Fibroblast of lung (primary cell): ENCODE results near the gene NAGPA. TPM values are rescaled to one million over a fixed set of nuclear protein-coding genes. Genes with fewer than 3 reads are reported as not detected.

Experiments
- DNase-seq, 2 donors: peaks; one replicate each; pipeline versions ENCODE4 v3.0.0 to v3.0.0-alpha.2; 2010; ENCODE audit warnings: low read depth in 2 of 2
- H2AFZ ChIP-seq: 2 replicates; pipeline ENCODE4 v1.5.1; 2012; ENCODE audit warnings: low read length, control low read depth, inconsistent platforms
- H3K27ac ChIP-seq: 2 replicates; pipeline ENCODE4 v1.5.1; 2011; ENCODE audit warnings: low read length, control low read depth; ENCODE audit not compliant: insufficient read depth
- H3K27me3 ChIP-seq: 2 replicates; pipeline ENCODE4 v1.5.1; 2011; ENCODE audit warnings: mild to moderate bottlenecking, low read length; ENCODE audit not compliant: control insufficient read depth, insufficient read depth
- H3K36me3 ChIP-seq: 2 replicates; pipeline ENCODE4 v1.5.1; 2011; ENCODE audit warnings: low read length; ENCODE audit not compliant: control insufficient read depth, insufficient read depth
- H3K4me1 ChIP-seq: 2 replicates; pipeline ENCODE4 v1.5.1; 2011; ENCODE audit warnings: low read length; ENCODE audit not compliant: control insufficient read depth, insufficient read depth; ENCODE audit errors: extremely low read depth
- H3K4me2 ChIP-seq: 2 replicates; pipeline ENCODE4 v1.5.1; 2011; ENCODE audit warnings: low read length, control low read depth; ENCODE audit not compliant: insufficient read depth; ENCODE audit errors: extremely low read depth
- H3K4me3 ChIP-seq, 4 experiments: fragments of 200-600 bp in 1 of 4; sonication (generic) in 1 of 4; replicated peaks in 1 of 4; 2 replicates each; pipeline ENCODE4 v1.5.1; 2011 to 2016; ENCODE audit warnings: low read length in 4 of 4, low read depth in 3 of 4, mild to moderate bottlenecking in 3 of 4, control low read depth in 2 of 4, inconsistent platforms in 1 of 4, mixed read lengths in 1 of 4; ENCODE audit not compliant: insufficient read depth in 1 of 4; ENCODE audit errors: control extremely low read depth in 1 of 4
- H3K79me2 ChIP-seq: 2 replicates; pipeline ENCODE4 v1.5.1; 2012; ENCODE audit warnings: mild to moderate bottlenecking, low read length, inconsistent platforms; ENCODE audit not compliant: control insufficient read depth, insufficient read depth
- H3K9ac ChIP-seq: 2 replicates; pipeline ENCODE4 v1.5.1; 2011; ENCODE audit warnings: mild to moderate bottlenecking, low read length, control low read depth; ENCODE audit not compliant: insufficient read depth
- H3K9me3 ChIP-seq: 2 replicates; pipeline ENCODE4 v1.5.1; 2012; ENCODE audit warnings: low read depth, low read length; ENCODE audit not compliant: control insufficient read depth, insufficient read depth
- H4K20me1 ChIP-seq: 2 replicates; pipeline ENCODE4 v1.5.1; 2011; ENCODE audit warnings: low read length; ENCODE audit not compliant: control insufficient read depth, insufficient read depth; ENCODE audit errors: extremely low read depth
- EZH2 ChIP-seq: IDR thresholded peaks from 2 replicates; pipeline ENCODE4 v1.5.1; 2012; ENCODE audit warnings: low read length, control low read depth, mild to moderate bottlenecking; ENCODE audit errors: missing control alignments
- polyA plus RNA-seq, 2 donors: library from polyadenylated mRNA; depleted of rRNA in 1 of 2; stranded (reverse) in 1 of 2; unstranded in 1 of 2; fragments of >200 nt; gene quantifications; 2 replicates each; pipeline ENCODE4 v1.2.1, GENCODE V29; 2011 to 2012; ENCODE audit warnings: missing spikeins in 1 of 2
- total RNA-seq: library from RNA; depleted of rRNA; stranded (reverse); fragments of >200 nt; gene quantifications from 2 replicates; pipeline ENCODE4 v1.2.1, GENCODE V29; 2014
- TF ChIP-seq, protein P1 (sequence below), 2 donors: IDR thresholded peaks in 1 of 2; conservative IDR thresholded peaks in 1 of 2; 1 replicate in 1 of 2; 2 replicates in 1 of 2; pipeline ENCODE4 v1.5.1; 2011 to 2012; ENCODE audit warnings: low read length in 2 of 2, control low read depth in 1 of 2, inconsistent platforms in 1 of 2, low read depth in 1 of 2, mild to moderate bottlenecking in 1 of 2

Gene NAGPA
- total and polyA plus RNA-seq, 2 donors (not counting 1 experiment from before 2014, with no cell fraction given), result 9.7 to 17.7 TPM

DNA sequence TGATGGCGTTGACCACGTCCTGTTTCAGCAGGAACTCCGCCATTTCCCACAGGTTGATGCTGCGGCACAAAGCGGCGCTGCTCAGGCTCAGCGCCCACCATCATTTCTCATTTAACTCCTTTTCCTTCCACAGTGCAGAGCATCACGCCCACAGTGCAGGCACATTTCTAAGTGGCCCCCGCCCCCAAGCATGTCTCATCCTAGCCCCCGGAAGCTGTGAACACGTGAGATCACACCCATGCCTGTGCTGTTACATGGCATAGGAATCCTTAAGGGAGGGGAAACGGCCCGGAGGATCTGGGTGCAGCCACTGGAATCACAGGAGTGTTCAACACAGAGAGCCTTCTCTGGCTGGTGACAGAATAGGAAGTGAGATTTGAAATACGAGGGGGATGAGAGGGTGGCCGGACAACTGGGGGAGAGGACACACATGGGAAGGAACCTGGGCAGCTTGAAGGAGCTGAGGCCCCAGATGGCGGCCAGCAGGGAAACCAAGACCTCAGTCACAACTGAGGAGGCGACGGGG is 4.7 kb downstream of the NAGPA start:
- Histone ChIP-seq H3K27ac (no peak overlapping the region), H4K20me1 (no peaks in the 10 kb centered on the region), H3K27me3 (no peaks in the 10 kb centered on the region), H3K4me2 (no peak overlapping the region), H3K9ac (no peak overlapping the region), H2AFZ (no peak overlapping the region), H3K4me1 (peaks cover 2% of the 10 kb centered on the region), H3K36me3 (no peaks in the 10 kb centered on the region), H3K4me3 (no peak overlapping the region), H3K79me2 (no peaks in the 10 kb centered on the region), H3K9me3 (no peaks in the 10 kb centered on the region)
- DNase-seq, result no peak
- TF ChIP-seq, protein P1, sequence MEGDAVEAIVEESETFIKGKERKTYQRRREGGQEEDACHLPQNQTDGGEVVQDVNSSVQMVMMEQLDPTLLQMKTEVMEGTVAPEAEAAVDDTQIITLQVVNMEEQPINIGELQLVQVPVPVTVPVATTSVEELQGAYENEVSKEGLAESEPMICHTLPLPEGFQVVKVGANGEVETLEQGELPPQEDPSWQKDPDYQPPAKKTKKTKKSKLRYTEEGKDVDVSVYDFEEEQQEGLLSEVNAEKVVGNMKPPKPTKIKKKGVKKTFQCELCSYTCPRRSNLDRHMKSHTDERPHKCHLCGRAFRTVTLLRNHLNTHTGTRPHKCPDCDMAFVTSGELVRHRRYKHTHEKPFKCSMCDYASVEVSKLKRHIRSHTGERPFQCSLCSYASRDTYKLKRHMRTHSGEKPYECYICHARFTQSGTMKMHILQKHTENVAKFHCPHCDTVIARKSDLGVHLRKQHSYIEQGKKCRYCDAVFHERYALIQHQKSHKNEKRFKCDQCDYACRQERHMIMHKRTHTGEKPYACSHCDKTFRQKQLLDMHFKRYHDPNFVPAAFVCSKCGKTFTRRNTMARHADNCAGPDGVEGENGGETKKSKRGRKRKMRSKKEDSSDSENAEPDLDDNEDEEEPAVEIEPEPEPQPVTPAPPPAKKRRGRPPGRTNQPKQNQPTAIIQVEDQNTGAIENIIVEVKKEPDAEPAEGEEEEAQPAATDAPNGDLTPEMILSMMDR (conservative IDR thresholded peaks at IDR 0.05 in 1 of 2, IDR thresholded peaks at IDR 0.05 in 1 of 2; ENCODE audit: low read depth in 1 of 2, low read length in 2 of 2), result no peak
- no peak for TF ChIP-seq EZH2

DNA sequence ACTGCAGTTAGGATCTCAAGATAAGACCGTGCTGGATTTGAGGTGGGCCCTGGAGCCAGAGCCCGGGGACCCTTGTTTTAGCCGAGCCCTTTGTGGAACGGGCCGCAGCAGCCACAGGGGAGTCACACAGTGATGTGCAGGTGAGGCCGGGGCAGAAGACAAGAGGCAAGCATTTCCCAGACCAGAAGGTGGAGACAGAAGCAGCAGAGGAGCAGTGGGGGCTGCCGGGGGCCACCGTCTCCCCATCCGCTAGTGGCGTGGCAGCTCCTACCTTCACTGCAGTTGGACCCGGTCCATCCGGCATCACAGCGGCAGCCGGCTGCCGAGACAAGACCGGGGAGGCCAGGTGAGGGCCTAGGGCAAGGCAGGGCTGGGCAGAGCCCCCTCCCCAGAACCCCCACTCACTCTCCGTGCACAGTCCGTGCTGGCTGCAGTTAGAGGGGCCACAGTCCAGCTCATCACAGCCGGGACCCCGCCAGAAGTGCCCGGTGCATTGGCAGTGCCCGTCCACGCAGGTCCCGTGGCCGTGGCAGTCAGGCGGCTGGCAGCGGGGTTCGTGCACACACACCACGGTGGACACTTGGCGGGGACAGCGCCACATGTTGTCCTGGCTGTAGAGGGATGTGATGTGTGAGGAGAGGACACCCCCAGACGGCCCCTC is 6.0 kb downstream of the NAGPA start:
- Histone ChIP-seq H3K4me1 (no peaks in the 10 kb centered on the region), H3K4me3 (no peak overlapping the region), H3K27ac (no peak overlapping the region), H3K9ac (no peak overlapping the region), H3K4me2 (no peak overlapping the region), H4K20me1 (no peaks in the 10 kb centered on the region), H3K79me2 (no peaks in the 10 kb centered on the region), H3K36me3 (no peaks in the 10 kb centered on the region), H3K27me3 (no peaks in the 10 kb centered on the region), H2AFZ (no peak overlapping the region), H3K9me3 (no peaks in the 10 kb centered on the region)
- TF ChIP-seq EZH2, result no peak
- TF ChIP-seq, protein P1 (conservative IDR thresholded peaks at IDR 0.05 in 1 of 2, IDR thresholded peaks at IDR 0.05 in 1 of 2; ENCODE audit: low read depth in 1 of 2, low read length in 2 of 2), result no peak
- no peak for DNase-seq

DNA sequence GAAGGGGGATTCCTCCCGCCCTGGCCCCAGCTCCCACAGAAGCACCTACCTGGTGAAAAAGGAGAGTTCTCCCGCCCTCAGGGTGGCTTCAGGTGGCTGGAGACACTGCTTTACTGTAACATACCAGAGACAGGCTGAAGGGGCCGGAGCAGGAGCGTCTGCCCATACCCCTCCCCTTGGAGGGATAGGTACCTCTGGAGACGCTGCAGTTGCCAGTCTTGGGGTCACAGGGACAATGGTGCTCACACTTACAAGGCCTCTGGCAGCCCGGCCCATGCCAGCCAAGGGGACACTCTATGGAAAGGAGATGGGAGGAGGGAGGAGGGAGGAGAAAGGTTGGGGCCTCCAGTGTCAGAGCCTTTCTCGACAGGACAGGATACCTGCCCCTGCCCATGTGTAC is 6.6 kb downstream of the NAGPA start:
- no peak overlapping the region for H3K4me2 ChIP-seq

More for the DNA sequence above, 6.6 kb downstream of the NAGPA start:
- Histone ChIP-seq H3K27me3 (no peaks in the 10 kb centered on the region), H3K4me3 (no peak overlapping the region), H3K4me1 (no peaks in the 10 kb centered on the region), H3K36me3 (no peaks in the 10 kb centered on the region), H2AFZ (no peak overlapping the region), H3K9me3 (no peaks in the 10 kb centered on the region), H3K27ac (no peak overlapping the region), H3K9ac (no peak overlapping the region), H3K79me2 (no peaks in the 10 kb centered on the region), H4K20me1 (no peaks in the 10 kb centered on the region)
- no peak for DNase-seq
- TF ChIP-seq, protein P1 (conservative IDR thresholded peaks at IDR 0.05 in 1 of 2, IDR thresholded peaks at IDR 0.05 in 1 of 2; ENCODE audit: low read depth in 1 of 2, low read length in 2 of 2), result no peak
- no peak for TF ChIP-seq EZH2
